CD4-positive, alpha-beta T cell treated with Interleukin-15 for 1 hour (primary cell): ENCODE measurements around the gene MFAP4.
A peak's percentile ranks its signal among the peaks of the same experiment; 100 is the strongest.

Source experiments
- DNase-seq: peaks from one replicate; pipeline ENCODE4 v3.0.0-alpha.2; 2020

The MFAP4 gene

DNA sequence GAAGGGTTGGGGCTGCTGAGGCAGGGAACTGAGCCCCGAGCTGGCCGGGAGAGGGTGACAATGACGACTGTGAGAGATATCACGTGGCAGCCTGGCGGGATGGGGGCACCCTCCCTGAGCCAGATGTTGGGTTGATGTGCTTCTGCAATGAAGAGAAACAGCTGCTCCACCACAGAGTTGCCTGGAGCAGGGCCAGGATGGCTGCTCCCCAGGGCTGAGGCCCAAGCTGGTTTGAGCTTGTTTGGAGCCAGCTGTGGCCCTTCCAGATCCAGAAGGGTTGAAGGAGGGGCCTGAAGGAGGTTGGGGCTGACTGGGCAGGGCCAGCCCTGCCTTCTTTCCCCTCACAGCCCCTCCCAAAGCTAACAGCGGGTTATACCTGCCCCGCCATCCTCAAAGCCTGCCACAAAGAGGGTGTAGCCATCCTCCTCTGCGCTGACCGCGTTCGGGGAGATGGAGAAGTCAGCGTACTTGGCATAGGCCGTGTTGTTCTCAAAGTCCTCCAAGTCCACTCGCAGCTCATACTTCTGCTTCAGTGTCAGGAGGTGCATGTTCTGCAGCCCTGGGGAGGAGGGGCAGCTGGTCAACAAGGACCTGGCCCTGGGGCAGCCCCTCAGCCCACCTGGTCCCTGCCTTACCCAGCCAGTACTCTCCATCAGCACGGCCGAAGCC lies 2.1 kb downstream of the MFAP4 start:
- DNase-seq, result peak; percentile 24

DNA sequence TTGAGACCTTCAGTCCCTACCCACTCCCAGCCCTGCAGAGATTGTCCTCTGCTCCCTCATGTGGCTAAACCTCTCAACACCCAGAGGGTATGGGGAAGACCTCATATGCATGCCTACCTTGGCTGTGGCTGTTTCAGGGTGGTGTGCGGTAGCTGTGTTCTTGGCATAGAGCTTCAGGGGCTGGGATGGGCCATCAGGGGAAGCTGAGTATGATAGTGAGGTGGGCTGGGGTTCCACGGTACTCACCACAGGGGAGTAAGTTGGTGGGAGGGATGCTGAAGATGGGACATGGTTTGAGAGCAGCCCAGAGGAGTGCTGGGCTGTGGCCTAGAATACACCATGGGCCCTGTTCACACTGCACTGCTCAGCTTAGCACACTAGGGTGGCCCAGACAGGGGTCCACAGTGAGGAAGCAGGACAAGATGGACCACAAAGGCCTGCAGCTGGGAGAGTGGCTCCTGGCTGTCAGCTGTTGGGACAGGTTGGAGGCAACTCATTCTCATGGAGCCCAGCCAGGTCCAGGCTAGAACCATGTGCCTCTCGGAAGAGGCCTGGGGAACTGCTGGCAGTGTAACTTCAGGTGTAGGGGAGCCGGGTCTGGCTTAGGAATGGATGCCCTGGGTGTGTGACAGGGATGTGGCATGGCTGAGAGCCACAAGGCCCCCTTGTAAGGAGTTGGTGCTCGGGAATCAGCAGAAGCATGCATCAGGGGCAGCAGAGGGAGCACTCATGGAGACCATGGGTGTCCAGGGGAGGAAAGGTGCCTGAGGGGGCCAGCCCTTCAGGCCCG lies 3.1 kb downstream of the MFAP4 start:
- no peak for DNase-seq

DNA sequence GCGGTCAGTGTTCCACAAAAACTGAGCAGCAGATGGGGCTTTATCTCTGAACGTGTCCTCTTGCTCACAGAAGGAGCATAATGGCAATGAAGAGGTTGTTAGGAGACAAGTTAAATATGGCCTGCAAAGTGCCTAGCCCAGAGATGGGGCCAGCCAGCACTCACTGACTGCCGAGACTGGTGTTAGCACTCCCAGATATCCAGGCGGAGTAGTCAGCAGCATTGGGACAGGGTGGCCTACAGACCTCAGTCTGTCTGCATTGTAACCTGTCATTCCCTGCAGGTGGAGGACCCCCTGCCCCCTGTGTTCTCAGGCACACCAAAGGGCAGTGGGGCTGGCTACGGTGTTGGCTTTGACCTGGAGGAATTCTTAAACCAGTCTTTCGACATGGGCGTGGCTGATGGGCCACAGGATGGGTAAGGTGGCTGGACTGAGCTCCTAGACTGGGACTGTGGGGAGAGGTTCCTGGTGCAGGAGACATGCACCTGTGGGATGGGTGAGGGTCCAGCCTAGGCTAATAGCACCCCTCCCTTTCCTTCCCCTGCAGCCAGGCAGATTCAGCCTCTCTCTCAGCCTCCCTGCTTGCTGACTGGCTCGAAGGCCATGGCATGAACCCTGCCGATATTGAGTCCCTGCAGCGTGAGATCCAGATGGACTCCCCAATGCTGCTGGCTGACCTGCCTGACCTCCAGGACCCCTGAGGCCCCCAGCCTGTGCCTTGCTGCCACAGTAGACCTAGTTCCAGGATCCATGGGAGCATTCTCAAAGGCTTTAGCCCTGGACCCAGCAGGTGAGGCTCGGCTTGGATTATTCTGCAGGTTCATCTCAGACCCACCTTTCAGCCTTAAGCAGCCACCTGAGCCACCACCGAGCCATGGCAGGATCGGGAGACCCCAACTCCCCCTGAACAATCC lies 4.2 kb downstream of the MFAP4 start:
- no peak for DNase-seq

DNA sequence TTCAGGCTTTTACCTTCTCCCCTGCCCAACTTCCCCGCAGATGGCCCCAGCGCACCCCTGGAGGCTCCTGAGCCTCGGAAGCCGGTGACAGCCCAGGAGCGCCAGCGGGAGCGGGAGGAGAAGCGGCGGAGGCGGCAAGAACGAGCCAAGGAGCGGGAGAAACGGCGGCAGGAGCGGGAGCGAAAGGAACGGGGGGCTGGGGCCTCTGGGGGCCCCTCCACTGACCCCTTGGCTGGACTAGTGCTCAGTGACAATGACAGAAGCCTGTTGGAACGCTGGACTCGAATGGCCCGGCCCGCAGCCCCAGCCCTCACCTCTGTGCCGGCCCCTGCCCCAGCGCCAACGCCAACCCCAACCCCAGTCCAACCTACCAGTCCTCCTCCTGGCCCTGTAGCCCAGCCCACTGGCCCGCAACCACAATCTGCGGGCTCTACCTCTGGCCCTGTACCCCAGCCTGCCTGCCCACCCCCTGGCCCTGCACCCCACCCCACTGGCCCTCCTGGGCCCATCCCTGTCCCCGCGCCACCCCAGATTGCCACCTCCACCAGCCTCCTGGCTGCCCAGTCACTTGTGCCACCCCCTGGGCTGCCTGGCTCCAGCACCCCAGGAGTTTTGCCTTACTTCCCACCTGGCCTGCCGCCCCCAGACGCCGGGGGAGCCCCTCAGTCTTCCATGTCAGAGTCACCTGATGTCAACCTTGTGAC lies 5.1 kb downstream of the MFAP4 start:
- DNase-seq, result no peak

DNA sequence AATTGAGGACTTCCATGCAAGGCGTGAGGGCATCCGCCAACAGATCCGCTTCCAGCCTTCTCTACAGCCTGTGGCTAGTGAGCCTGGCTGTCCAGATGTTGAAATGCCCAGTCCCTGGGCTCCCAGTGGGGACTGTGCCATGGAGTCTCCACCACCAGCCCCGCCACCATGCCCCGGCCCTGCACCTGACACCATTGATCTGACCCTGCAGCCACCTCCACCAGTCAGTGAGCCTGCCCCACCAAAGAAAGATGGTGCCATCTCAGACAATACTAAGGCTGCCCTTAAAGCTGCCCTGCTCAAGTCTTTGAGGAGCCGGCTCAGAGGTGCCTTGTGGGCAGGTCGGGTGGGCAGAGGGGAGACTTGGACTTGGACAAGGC lies 5.6 kb downstream of the MFAP4 start:
- no peak for DNase-seq

DNA sequence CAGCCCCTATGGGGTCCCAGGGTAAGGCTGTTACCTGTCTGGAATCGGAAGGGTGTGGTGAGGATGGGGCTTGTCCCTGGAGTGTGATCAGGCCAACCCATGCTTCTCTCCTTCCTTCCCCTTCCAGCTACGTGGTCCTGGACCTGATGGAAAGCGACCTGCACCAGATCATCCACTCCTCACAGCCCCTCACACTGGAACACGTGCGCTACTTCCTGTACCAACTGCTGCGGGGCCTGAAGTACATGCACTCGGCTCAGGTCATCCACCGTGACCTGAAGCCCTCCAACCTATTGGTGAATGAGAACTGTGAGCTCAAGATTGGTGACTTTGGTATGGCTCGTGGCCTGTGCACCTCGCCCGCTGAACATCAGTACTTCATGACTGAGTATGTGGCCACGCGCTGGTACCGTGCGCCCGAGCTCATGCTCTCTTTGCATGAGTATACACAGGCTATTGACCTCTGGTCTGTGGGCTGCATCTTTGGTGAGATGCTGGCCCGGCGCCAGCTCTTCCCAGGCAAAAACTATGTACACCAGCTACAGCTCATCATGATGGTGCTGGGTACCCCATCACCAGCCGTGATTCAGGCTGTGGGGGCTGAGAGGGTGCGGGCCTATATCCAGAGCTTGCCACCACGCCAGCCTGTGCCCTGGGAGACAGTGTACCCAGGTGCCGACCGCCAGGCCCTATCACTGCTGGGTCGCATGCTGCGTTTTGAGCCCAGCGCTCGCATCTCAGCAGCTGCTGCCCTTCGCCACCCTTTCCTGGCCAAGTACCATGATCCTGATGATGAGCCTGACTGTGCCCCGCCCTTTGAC lies 6.3 kb downstream of the MFAP4 start:
- DNase-seq, result no peak

DNA sequence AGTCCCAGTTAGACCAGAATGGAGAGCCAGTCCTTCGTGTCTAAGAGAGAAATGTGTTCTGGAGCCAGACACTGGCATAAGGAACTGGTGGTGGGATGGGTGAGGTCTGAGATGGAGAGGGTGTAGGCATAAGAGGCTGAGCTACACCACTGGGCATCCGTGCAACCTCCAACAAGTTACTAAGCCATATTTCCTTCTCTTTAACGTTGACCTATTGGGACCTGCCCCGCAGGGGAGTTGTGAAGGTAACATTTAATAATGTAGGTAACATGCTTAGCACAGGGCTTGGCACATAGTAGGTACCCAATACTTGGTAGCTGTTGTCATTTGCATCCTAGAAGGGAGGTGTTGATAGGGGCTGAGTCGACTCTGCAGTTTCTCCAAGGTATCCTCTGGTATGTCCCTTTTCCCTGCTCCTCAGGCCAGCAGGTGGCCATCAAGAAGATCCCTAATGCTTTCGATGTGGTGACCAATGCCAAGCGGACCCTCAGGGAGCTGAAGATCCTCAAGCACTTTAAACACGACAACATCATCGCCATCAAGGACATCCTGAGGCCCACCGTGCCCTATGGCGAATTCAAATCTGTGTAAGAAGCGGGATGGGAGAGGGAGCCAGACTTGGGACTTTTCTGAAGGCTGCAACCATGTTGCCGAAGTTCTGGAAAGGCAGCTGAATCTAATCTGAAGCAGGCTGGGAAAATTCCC lies 7.5 kb downstream of the MFAP4 start:
- no peak for DNase-seq

DNA sequence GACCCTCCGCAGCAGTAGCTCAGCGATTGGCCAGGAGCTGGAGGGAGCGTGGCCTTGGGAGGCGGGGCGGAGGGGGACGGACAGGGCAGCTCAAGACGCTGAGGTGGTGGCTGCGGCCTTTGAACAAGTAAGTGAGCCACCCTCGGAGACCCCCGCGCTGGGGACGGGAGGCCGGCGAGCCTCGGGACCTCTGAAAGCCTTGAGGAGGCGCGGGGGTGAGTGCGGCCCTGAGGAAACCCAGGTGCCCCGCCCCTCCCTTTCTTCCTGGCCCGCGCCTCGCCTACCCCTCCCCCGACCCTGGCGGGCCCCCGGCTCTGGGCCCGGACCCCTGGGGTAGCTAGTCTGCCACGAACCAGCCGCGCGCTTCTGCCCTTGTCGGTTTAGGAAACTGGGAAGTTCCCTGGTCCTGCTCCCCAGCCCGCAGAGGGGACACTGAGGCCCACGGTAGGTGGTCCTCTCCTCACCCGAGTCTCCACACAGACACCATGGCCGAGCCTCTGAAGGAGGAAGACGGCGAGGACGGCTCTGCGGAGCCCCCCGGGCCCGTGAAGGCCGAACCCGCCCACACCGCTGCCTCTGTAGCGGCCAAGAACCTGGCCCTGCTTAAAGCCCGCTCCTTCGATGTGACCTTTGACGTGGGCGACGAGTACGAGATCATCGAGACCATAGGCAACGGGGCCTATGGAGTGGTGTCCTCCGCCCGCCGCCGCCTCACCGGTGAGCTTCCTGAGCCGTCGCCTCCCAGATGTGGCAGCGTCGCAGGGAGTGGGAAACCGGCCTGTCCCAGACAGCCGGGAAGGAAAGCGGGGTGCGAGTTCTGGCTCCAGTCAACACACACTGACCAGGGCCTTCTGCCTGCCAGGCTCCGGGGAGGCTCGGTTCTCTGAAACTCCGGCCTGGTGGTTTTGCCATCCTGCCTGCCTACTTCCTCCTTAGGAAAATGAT lies 8.3 kb downstream of the MFAP4 start, which contains the start of gene MAPK7:
Gene MAPK7, plus strand, starts transcription at position 83 of the 945 bp plus-strand sequence. Its CDS starts 403 bp downstream, at position 486.
- DNase-seq, result no peak

DNA sequence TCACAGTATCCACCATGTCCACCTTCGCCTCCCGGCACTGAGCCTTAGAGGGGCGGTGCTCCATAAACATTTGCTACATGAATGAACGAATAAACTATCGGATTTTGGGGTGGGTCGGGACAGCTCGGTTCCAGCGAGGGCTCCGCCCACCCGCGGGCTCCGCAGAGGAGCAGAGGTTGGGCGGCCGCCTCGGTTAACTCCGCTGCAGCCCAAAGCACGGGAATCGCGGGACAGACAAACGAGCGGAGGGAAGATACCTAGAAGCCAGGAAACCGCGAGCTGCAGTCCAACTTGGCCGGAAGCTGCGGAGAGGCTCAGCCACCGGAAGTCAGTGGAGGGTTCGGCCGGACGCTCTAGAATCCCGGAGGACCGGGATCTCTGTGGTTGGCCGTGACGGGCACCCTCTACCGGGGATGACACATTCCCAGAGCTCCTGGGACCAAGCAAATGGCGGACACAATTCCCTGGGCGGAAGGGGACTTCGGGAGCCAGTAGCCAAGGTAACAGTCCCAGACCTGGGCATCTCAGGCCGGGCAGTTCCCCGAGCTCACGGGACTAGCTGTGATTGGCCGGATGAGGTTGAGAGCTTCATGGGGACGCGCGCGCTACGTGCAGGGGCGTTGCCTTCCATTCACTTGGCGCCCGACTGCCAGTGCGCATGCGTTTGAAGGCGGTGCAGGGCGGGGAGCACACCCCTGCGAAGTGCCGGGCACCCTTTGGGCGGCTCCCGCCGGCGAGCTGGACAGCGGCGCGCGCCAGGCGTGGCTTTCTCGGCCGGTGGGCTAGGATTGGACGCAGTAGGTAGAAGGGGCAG lies 9.2 kb downstream of the MFAP4 start:
- peak; percentile 98 for DNase-seq

DNA sequence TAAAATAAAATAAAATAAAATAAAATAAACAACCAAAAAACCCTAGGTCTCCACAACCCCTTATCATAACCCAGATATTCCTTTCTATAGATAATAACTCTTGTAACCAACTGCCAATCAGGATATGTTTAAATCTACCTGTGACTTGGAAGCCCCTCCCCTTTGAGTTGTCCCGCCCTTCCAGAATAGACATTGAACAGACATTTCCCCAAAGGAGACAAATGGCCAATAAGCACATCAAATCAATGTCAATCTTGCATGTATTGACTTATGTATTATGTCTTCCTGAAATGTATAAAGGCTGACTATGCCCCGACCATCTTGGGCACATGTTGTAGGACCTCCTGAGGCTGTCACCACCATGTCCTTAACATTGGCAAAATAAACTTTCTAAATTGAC lies 10.2 kb downstream of the MFAP4 start:
- no peak for DNase-seq

DNA sequence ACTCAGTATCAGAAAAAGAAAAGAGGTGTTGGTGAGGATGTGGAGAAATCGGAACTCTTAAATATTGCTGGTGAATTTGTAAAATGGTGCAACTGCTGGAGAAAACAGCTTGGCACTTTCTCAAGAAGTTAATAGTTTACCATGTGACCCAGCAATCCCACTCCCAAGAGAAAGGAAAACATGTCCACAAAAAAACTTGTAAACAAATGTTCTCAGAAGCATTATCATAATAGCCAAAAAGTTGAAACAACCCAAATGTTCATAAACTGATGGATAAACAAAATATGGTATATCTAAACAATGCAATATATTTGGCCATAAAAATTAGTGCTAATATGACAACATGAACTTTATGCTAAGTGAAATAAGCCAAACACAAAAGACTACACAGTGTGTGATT lies 11.3 kb downstream of the MFAP4 start:
- DNase-seq, result no peak

DNA sequence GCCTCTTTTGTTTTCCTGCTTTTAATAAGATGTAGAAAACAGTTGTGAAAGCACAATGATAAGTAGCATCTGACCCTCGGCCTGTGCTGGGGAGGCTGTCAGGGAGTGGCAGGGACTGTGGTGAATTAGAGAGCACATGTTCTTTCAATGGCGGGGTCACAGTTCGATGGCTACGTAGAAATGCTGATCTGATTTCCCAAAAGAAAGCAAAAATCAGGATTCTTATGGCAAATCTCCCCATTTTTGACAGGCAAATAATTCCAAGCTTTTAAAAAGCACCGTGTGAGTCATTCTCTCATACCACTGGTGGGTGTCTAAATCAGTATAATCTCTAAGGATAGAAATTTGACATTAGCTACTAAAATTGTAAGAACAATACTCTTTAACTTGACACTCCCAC lies 12.9 kb downstream of the MFAP4 start:
- DNase-seq, result no peak

DNA sequence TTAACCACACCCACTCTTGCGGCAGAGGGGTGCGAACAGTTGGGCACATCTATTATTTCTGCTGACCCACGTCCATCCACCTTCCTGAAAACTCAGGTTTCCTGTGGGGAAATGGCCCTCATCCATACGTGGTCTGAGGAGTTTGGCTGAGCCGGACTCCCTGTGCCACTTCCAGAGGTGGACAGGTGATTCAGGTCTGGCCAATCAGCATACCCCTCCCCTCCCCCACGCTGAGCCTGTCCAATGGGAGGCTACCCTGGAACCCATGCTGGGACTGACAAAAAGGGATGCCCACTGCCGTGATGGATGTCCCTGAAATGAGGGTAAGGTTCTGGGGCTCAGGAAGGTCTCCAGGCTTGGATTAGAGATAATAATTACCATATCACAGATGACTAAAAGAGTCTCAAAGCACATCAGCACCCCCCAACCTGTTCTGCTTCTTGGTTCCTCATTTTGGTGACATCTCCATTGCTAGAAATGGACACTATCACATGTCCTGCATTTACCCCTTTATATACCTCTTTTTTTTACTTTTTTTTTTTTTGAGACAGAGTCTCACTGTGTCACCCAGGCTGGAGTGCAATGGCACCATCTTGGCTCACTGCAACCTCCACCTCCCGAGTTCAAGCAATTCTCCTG lies 14.0 kb downstream of the MFAP4 start:
- no peak for DNase-seq

DNA sequence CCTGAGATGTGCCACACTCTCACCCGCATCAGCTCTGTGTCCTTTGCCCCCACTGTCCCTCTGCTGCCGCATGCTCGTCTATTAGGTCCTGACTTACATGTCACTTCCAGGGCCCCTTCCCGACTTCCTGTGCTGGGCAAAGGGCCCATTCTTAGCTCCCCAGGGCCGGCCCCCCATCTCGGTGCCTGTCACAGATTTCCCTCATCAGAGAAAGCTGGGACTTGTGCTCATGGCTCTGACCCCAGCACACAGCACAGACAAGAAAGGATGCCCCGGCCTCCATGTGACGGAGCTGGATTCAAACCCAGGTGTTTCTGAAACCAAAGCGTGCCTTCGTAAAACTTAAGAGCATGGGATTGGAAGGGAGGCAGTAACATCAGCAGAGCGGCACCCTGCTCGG lies 14.6 kb downstream of the MFAP4 start:
- no peak for DNase-seq

DNA sequence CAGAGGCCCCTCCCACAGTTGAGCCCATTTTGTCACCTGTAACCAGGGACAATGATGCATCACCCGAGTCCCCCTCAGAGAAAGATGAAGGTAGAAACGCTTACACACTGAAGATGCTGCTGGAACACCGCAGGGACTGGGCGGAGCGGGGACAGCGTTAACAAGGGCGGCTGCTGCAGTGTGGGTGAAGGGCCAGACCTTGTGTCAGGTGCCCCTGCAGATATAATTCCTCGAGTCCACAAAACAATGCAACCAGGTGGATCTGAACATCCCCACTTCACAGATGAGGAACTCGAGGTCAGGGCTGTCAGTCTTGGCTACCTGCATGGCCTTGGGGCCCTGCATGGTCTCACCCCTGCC lies 15.0 kb downstream of the MFAP4 start:
- no peak for DNase-seq

DNA sequence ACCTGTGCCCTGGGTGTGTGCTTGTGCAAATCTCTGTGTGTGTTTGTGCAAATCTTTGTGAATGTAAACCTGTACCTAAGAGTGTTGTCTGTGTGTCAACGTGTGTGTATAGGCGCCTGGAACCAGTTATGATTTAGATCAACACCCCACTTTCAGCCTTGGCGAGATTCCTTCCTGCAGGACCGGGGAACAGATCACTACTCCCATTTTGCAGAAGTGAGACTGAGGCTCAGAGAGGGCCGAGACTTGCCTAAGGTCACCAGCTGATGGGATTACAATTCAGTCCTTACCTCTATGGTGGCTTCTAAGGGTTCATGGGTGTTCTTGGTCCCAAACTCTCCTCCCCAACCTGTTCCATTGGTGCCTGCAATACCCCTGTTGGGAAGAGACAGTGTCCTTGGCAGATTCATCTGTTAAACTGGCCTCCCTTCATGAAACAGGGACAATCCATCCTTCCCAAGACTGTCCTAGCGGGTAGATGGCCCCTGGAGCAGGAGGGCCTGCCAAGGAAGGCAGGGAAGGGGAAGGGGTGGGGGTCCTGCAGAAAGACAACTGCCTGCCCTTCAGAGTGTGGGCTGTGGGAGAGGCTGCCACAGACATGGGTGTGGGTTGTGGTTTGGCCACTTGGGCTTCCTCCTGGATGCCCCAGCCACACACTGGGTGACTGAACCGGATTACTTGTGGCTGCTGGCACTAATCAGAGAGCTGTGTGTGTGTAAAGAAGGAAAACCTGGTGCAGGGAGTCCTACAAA lies 15.6 kb downstream of the MFAP4 start:
- peak; percentile 44 for DNase-seq

DNA sequence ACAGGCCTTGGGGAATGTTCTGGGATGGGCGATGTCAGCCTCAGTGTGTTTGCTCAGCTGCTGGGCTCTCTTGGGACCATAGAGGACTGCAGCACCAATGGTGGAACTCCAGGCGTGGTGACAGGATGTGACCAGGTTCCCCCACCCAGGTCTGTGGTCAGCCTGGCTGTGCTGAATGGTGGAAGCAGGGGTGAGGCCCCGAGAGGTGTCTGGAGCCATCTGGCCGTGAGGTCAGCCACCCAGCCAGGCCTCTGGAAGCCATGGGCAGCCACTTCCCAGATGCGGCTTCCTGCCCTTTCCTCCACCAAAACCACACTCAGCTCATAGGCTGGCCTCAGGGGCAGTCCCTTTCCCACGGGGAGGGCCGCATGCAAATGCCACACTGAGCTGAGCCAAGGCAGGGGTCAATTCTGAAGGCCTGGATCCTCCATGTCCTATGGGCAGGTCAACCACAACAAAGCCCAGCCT lies 16.5 kb downstream of the MFAP4 start:
- peak; percentile 73 for DNase-seq
